ENCODE measurements around the gene RASGEF1C.
A peak's percentile ranks its signal among the peaks of the same experiment; 100 is the strongest.
"Not testable (repeated sequence)": the region's sequence is repeated elsewhere in the genome, so short reads cannot be mapped to it uniquely, and the experiment has no call there.

RASGEF1C gene

DNA sequence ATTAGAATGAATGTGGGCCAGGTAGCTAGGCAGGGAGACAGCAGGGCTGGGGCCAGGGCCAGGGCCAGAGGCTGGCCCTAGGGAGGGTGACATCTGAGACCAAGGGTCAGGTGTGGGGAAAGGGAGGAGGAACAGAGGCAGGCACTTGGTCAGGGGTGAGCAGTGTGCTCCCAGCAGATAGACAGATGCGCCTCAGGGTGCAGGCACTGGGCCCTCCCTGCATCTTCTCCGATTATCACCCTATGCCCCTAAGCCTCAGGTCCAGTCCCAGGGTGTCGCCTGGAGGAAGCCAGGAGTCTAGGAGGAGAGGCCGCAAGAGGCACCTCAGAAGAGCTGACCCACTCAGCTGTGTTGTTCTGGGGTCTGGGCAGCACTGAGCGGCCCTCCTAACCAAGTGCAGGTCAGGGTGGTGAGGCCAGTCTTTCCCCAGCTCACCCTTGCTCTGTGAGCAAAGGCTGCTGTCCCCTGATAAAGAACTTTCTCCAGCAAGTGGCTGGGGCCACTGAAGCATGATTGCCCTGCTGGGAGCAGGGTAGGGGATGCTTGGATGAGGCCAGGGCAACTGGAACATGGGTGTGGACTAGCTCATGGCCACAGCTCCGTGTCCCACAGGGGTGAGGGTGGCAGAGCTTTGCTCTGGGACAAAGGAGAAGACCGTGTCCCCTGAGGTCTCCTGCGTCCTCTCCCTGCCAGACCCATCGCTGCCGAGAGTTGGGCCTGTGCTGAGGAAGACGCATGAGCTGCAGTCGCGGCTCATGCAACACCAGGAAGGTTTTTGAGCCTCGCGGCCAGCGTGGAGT, 2.1 kb upstream of the RASGEF1C start:
- DNase-seq, result no peak

DNA sequence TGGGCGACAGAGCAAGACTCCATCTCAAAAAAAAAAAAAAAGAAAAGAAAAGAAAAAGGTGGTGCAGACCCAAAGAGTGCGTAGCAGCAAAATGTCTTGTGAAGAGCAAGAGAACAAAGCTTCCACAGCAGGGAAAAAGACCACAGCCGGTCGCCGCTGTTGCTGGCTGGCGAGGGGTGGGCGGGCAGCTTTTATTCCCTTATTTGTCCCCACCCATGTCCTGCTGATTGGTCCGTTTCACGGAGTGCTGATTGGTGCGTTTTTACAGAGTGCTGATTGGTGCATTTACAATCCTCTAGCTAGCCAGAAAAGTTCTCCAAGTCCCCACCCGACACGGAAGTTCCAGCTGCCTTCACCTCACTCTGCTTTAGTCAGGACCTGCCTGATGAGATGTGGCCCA, 1.1 kb upstream of the RASGEF1C start:
- DNase-seq, result not testable (repeated sequence)

DNA sequence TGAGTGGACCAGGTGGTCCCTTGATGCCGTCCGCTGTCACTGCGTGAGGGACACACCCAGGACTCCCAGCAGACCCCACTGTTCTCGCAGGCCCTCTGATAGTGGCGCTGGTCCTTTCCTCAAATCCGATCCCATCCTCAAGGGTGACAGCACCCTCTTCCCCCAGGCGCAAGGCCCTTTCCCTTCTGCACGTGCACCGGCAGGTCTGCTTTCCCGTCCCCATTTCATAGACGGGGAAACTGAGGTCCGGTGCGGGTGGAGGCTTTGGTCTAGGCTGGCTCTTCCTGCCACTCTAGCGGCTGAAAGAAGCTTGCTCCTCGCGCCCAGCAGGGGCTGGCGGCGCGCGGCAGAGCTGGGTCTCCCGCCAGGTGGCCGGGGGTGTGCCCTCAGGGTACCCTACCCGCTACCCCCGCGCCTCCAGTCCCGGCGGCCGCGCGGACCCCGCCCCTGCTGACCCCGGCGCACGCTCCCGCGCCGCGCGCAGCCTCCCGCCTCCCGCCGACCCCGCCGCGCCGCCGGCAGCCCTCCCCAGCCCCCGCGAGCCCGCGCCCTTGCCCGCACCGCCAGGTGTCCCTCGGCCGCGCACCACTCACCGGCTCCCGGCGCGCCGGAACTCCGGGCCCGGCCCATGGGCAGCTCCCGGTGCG, 453 bp downstream of the RASGEF1C start:
- no peak for DNase-seq

DNA sequence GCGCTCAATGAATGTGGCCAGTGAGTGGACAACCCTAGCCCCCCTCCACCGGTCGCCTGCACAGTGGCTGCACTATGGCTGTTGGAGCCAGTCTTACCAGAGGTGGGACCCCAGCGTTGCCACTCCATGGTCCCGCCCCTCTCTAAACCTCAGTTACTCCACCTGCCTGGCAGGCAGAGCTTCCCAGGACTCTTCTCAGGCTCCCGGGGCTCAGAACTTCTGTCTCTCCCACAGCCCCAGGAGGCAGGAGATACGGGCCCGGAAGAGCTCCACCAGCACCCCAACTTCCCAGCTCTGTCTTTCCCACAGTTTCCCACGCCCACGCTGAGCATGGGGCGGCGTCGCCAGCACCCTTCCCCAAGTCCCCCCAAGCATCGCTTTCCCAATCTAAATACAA, 975 bp downstream of the RASGEF1C start:
- no peak for DNase-seq

DNA sequence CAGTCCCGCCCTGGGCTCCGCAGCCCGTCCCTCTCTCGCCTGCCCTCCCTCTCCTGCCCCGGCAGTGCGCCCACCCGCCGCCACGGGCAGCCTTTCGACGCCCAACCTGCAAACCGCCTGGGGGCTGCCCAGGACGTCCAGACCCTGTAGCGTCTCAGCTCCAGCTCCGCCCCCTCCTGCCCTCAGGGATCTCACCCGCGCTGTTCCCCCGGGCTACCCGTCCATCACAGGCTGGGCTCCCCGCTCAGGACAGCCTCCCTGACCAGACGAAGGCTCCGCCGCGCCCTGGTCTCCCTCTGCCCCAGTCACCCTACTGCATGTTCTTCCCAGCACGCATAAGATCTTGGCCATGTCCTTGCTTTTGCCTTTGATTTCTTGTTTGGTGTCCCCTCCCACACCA, 1.4 kb downstream of the RASGEF1C start:
- DNase-seq, result no peak

DNA sequence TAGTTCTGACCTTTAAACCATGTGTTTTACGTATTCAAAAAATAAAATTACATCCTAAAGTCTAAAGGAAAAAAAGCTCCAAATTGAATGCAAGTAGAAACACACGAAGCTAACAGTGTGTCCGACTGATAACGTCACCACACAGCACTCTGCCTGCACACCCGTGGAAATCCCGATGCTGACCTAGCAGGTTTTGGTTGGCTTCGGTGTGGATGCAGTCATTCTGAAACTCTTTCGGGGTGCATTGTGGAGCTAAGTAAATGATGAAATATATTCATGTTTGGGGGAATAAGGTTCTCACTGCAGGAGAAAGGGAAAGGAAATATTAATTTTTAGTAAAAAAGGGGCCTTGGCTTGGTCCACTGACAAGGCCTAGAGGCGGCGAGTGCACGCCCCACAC, 2.0 kb downstream of the RASGEF1C start:
- no peak for DNase-seq

DNA sequence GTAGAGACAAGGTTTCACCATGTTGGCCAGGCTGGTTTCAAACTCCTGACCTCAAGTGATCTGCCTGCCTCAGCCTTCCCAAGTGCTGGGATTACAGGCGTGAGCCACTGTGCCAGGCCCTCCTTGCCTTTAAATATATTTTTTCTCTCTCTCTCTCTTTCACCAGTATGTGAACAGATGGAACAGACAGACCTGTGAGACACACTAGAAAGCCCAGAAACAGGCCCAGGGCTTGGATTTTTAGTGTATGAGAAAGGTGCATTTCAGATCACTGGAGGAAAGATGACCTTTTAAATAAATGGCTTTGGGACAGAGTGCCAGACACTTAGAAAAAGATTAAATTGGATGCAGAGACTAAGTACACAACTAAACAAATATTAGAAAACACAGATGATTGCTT, 3.1 kb downstream of the RASGEF1C start:
- no peak for DNase-seq

DNA sequence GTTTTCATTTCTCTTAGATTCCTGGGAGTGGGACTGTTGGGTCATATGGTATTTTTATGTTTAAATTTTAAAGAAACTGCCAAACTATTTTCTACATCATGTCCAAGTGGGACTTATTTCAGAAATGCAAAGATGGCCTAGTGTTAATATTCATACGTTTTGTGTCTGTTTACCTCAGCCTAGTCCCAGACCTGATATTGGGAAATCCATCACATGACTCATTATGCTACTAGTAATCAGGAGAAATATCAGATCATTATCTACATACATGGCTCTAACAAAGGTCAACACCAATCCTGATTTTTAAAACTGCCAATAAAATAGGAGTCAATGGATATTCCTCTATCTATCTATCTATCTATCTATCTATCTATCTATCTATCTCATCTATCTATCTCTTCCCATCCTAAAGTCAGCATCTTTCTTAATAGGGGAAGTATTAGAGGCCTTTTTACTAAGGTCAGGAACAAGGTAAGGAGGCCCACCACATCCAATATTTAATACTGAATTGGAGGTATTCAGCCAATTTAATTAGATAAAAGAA, 4.7 kb downstream of the RASGEF1C start:
- no peak for DNase-seq

DNA sequence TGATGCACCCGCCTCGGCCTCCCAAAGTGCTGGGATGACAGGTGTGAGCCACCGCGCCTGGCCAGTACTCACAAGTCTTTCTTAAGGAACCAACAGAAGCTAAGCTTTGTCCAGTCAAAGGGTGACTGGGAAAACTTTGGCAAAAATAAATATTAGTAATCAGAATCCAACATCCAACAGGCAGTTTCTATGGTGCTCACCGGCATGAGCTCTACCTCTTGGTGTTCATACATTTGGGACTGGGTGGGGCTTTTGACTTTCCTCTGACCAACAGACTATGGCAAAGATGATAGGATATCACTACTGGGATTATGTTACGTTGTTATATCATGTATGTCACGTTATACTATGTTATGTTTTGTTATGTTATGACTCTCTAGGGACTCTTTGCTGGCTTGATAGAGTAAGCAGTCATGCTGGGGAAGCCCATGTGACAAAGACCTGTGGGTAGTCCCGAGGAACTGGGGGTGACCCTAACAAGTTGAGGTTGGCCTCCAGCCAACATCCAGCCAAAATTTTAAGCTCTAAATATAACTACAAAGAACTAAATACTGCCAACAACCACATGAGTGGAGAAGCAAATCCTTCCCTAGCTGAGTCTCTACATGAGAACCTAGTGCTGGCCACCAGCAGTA, 6.0 kb downstream of the RASGEF1C start:
- DNase-seq, result no peak

DNA sequence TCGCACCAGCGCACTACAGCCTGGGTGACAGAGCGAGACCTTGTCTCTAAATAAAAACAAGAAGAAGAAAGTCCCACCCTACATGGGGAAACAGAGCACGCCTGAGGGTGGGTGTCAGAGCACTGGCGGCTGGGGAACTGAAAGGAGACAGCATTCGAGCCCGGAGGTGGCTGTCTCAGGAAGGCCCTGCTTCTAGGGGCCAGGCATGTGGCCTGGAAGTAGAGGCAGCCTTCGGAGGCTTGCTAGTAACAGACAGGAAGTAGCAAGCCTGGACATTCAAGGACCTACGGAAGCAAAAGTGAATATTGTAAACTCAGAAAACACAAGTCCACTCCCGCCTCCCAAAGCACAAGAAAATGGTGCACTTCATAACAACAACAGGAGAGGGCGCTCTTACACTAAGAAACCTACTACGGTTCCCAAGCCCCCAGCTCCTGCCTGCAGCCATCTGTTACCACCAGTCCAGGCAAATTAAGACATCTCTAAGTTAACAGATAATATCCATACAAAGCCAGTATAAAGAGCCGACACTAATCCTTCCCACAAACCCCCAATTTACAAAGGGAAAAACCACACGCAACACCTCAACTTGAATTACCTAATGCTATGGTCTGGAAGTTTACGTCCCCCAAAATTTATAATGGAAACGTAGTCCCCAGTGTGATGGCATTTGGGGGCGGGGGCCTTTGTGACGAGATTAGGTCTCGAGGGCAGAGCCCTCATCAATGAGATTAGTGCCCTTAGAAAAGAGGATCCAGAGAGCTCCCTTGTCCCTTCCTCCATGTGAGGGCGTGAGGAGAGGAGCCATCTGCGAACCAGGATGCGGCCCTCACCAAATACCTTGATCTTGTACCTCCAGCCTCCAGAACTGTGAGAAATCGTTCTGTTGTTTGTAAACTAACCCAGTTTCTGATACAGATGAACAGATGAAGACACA, 7.7 kb downstream of the RASGEF1C start:
- peak; percentile 2 for DNase-seq

DNA sequence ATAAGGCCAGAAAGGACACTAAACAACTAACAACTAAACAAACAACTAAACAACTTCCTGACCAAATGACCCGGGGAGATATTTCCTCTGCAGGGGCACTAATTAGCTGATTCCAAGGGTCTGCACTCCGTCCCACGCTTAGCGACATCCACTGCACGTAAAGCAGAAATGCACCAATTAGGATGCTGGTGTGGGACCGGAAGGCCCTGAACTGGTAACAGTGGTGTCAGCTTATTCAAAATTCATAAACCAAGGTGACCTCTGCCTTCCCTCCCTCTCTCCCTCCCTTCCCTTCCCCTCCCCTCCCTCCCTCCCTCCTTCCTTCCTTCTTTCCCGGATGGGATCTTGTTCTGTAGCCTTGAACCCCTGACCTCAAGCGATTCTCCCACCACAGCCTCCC, 9.6 kb downstream of the RASGEF1C start:
- DNase-seq, result no peak

DNA sequence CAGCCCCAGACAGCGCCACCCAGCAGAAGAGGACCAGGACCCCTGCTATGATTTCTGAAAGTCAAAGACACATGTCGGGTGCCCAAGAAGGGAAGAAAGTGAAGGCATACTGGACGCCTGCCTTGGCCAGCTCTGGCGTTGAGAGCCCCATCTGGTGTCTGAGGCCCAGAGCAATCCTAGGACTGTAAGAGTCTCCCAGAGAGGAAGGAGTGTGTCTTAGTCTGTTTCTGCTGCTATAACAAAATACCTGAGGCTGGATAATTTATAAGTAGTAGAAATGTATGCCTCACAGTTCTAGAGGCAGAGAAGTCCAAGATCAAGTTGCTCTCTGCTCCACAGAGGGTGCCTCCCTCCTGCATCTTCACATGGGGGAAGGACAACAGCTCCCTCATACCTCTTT, 10.8 kb downstream of the RASGEF1C start:
- DNase-seq, result no peak

DNA sequence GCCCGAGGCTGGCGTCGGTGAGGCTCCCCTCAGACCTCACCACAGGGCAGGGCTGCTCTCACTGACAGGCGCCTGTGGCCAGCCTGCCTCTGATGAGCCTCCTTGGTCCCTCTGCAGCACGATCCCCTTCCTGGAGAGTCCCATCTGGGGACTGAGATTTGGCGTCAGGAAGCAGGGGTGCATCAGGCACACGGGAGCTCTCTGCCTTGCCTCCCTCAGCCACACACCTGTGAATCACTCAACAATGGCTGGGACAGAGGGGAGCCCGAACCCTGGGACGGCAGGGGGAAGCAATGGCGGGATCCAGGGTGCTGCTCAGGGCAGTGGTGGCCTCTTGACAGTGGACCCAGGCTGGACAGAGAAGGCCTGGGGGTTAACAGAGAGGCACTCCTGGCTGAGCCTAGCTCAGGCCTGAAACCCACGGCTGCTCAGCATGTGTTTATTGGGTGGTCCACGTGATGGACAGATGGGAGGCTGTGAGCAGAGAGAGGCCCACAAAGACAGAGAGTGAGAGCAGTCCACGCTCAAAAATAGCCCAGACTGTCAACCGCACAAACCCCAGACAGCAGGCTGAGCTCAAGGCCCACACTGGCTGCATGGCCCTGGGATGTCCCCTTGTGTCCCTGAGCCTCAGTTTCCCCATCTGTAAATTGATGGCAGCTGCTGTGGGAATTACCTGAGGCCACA, 11.9 kb downstream of the RASGEF1C start:
- no peak for DNase-seq

DNA sequence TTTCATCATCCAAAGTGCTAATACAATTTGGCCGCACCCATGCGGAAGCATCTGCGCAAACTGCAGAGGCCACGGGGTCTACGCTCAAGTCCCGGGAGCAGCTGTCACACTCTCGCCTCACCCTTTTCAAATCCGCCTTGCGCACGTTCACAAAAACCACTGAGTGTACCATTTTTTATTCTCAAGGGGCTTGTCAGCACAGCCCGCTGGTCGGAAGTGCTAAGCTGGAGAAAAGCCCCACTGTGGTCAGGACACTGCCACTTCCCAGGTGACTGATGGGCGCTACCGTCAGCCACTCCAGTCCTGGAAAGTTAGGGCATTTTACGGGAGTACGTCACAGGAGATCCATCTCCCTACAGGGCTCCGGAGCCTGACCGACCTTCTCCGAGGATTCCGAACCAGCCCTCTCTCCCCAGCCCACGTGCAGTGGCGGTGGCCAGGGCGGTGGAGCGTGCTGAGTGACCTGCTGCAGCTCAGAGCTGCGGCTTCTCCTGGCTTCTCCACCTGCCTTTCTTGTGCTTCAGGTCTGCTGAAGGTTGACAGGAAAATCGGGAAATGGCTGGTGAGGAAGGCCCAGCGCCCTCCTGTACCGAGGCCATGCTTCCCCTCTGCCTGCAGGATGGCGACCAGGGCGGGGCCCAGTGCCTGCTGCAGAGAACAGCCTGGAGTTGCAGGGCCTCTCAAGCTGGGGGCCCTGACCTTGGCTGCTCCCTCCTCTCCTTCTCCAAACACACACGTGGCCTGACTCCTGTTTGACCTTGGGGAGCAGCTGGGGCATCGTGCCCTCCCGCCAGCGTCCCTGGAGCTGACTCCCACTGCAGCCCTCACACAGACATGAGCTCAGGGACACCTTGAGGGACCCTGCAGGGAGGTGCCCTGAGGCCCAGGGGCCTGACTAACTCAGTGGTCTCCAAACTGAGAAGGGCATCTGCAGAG, 14.3 kb downstream of the RASGEF1C start:
- no peak for DNase-seq

DNA sequence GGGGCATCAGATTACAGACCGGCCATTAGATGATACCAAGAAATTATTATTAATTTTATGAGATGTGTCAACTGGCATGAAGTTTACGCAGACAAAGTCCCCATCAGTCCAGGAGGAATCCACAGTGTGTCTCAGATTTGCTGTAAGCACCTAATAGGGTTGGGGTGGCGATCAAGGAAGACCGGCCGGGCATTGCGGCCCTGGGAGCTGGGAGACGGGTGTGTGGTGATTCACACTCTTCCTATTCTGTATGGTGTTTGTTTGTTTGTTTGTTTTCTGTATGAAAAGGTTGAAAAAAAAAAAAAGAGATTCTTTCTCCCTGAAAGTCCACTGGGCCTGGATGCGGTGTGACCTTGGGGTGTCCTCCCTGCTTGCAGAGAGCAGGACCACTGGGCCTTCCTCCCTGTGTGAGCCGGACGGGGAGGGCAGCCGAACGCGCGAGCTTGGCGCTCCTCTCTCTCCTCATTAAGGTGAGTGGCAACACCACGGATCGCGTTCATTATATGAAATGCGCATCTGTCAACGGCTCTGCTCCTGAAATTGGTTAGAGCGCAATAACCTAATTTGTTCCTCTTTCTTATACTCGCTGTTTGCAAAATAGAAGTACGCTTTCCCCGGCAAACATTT, 15.1 kb downstream of the RASGEF1C start:
- no peak for DNase-seq

DNA sequence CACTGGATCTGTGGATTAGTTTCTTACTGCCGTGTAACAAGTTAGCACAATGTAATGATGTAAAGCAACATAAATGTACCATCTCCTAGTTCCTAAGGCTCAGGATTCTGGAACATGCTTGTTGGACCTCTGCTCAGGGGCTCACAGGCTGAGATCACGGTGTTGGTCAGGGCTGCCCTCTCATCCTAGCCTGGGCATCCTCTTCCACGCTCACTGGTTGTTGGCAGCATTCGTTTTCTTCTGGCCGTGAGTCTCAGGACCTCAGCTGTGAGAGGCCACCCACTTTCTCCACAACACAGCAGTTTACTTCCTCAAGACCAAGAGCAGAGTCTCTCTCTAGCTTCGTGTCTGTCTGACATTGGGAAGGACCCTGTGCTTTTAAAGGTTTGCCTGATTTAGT, 17.3 kb downstream of the RASGEF1C start:
- no peak for DNase-seq

DNA sequence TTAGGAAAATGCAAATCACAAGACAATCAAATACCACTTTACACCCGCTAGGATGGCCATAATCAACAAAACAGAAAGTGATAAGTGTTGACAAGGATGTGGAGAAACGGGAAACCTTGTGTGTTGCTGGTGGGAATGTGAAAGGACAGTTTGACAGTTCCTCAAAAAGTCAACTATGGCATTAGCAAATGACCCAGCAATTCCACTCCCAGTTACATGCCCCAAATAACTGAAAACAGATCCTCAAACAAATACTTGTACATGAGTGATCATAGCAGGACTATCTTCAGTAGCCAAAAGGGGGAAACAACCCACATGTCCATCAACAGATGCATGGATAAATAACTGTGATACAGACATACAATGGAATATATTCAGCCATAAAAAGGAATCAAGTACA, 21.2 kb downstream of the RASGEF1C start:
- no peak for DNase-seq

DNA sequence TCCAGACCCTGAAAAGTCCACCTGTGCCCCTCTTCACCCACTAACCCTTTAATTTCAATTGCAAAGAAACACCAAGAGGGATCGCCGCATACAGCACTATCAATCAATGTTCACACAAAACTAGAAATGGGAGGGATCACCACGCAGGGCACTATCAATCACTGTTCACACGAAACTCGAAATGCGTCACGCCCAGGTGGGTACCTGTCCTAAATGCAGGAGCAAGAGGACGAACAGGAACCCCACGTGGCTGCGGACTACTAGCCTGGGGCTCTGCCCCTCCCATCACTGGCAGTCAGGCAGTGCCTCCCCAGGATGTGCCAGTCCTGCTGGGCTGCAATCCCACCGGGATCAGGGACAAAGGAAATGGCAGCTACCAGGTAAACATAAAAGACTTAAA, 28.2 kb downstream of the RASGEF1C start:
- no peak for DNase-seq

DNA sequence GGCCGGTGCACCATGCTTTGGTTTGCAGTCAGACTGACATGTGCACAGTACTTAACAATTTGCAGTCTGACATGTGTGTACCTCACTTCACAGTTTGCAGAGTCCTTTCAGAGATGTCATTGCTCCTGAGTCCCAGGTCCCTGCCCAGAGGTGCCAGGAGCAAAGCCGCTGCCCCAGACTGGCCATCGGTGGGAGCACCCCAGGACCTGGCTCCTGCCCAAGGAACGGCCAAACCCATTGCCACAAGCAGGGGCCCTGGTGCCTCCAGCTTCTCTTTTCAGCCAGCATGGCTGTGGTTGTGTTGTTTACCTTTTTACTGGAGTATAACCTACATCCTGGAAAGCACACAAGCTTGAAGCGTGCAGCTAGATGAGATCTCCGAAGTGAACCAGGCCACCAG, 28.6 kb downstream of the RASGEF1C start:
- DNase-seq, result no peak

All from fibroblast of skin of right biceps (primary cell).